NCI-H1436 (cell line): Measurements from ENCODE around the gene DYNAP.

ENCODE experiments used
- DNase-seq: peaks from one replicate; lab custom pipeline; 2025; lab: John Stamatoyannopoulos, UW

DYNAP gene, protein sequence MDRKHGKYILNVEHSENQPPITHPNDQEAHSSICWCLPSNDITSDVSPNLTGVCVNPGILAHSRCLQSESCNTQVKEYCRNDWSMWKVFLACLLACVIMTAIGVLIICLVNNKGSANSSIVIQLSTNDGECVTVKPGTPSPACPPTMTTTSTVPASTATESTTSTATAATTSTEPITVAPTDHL

DNA sequence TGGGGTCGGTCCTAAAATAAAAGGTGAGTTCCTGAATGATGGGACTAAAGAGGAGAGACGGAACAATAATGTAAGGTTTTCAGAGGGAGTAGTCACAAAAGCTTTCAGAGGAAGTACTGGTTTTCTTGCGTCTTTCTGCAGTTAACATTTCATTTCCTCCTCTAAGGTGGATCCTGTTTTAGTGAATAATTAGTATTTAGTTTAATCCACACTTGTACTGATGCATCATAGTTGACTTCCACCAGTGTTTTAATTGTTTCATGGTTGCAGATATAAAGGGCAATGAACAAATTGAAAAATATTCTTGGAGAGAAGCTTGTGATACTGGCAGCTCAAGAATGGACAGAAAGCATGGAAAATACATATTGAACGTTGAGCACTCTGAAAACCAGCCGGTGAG, at the start of gene DYNAP:
Gene DYNAP (plus strand): TSS at position 301 of the 400 bp plus-strand sequence. CDS start 38 bp downstream, at position 339.
- no peak for DNase-seq

DNA sequence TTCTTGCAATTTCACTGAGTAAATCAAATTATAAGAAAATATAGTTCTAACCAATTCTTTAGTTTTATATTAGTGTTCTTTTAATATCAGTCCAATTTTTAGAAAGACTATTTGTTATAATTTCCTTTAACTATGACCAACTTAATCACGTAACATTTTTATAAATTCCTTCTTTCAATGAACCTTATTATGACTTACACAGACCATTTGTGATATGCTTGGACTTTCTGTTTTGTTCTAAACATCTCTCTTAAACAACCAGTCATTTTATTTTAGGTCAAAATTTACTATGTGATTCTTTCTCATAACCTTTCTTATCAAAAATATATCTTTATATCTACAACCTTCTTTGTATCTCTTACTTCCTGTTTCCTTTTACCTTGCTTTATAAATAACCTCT, 39.5 kb upstream of the DYNAP start:
- no peak for DNase-seq

DNA sequence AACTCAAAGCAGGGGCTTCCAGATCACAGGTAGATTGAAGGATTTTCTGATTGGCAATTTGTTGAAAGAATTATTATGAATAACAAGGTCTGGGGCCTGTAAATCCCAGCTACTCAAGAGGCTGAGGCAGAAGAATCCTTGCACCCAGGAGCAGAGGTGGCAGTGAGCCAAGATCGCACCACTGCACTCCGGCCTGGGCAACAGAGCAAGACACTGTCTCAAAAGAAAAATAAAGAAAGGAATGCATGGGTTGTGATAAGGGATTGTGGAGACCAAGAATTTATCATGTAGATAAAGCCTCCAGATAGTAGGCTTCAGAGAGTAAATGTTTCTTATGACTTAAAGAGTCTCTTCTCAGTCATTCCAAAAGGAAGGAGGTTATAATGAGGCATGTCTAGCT, 35.8 kb upstream of the DYNAP start:
- DNase-seq: no peak

DNA sequence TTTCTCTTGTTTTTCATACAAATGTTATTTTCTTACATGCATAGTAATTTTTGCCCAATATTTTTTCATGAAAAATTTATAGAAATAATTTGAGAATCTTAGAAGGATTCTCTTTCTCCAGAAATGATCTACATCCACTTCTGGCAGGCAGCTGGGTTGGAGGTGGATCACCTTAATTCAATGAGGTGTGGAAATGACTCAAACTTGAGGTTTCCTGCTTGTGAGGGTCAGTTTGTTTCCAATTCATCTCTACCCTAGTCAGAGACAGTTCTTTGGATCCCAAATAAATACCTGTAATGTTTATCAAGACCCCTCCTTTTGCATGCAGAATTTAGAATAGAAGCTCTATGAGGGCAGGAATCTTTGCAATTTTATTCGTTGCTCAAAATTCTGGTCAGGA, 35.0 kb upstream of the DYNAP start:
- DNase-seq: no peak

DNA sequence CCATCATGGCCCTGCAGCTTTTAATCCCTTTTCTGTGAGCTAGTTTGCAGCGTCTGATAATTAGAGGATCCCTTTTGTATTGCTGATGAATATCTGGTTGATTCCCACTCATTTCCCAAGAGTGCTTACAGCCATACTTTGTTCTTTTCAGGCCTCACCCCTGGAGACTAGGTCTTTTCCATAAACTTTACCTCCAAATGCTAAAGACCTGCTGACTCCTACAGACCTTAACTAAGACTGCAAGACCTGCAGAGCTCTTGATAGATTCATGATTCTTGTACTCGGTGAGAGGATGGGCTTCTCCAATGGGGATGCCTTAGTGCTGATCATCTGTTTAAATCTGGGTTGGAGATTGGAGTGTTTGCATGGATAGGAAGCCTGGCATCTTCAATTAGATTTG, 33.1 kb upstream of the DYNAP start:
- no peak for DNase-seq

DNA sequence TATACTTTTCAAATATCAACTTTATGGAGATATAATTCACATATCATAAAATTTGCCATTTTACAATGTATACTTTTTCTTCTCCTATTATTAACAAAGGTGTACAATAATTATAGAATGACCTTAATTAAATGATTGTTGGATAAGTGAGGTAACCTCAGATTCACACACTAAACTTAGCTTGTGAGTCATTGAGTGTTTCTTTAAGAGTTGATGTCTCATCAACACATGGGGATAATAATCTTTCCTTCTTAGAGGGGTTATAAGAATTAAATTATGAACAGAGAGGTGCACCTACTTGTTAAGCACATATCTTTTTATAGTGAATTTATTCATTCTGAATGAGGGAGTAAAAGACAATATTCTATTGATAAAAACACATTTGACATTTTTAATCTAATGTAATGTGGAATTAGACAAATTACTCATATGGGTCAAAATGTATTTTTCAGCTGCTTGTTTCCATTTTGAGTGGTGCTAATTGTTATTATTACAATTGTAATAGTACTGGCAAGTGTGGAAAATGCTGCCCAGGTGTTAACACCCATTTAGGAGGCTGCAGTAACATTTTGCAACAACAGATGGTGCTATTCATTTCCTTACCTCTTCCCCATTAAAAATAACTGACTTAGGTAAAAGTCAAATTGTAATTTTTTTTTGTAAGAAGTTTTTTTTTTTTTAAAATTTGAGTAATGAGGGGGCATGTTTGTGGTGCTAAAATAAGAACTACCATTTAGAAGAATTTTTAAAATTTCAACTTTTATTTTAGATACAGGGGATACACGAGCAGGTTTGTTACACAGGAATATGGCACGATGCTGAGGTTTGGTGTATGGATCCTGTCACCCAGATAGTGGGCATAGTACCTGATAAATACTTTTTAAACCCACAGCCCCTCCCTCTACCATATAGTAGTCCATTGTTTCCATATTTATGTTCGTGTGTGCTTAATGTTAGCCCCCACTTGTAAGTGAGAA, 32.1 kb upstream of the DYNAP start:
- DNase-seq: no peak

DNA sequence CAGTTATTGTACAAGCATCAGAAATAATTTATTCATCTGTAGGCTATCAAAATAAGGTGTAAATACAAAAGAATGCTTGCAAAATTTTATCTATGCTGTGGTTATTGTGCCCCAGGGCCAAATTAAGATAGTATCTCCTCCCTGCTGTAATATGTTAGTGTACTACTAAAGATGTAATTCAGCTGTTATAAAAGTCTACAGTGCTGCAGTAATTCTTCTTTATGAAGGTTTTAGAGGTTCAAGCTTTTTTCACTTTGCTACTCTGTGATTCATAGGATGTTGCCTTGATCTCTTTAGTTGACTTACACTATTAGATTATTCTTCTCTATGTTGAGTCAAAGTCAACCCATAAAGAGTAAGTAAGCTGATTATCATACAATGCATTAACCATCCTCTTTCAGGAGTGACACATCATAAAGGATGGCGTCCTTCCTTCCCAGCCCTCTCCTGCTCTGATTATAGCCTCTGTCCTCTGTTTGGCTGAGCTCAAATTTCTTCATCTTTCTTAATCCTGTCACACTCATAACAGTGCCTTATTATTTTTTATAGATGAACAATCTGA, 29.3 kb upstream of the DYNAP start:
- DNase-seq: no peak

DNA sequence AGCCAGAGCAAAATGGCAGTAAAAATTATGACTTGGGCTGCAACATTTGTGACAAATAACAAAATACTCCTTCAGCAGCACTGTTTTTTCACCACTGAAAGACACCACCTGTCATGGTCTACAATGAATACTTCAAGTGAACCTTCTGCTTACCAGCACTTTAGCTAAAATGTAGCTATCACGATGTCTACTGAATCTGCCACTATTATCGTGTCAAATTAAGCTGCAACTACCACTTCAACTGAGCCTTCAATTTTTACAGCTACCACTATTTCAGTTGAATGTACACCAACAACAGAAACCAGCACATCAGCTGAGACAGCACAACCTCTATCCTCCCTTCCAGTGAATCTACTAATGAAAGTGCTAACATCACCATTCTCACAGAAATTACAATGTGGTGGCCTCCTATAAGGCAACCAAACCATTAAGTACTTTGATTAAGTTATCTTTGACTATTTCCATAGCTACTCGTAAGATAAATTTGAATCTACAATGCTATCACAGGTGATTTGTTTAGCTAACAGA, 10.8 kb upstream of the DYNAP start:
- no peak for DNase-seq

DNA sequence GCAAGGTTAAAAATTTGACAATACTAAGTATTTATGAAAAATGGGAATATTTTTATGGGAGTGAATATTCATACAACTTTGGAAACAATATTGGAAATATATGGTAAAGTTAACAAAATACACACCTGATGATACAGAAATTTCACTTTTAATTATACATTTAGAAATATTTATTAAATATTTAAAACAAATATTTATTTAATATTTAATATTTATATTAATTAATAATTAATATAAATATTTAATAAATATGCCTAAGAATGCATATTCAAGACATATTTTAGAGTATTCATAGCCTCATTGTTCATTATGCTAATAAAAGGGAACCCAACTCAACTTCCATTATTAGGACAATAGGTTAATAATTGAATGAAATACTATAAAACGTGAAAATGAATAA, 7.0 kb upstream of the DYNAP start:
- DNase-seq: no peak

DNA sequence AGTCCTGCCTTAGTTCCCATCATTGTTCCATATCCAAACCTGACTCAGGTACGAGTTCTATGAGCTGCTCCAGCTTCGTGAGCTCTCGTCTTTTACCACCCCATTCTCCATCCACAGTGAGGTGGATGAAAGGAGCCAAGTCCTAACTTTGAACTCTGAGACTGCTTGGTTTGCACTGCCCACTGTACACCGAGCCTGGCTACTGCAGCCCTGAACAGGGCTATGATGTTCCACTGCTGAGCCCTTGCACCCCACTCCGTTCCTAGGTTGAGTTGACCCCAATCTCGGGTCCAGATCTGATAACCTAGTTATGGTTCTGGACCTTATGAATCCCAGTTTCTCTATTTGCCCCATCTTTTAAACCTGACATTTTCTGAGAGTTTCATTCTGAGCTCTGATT, 5.3 kb upstream of the DYNAP start:
- DNase-seq: no peak

DNA sequence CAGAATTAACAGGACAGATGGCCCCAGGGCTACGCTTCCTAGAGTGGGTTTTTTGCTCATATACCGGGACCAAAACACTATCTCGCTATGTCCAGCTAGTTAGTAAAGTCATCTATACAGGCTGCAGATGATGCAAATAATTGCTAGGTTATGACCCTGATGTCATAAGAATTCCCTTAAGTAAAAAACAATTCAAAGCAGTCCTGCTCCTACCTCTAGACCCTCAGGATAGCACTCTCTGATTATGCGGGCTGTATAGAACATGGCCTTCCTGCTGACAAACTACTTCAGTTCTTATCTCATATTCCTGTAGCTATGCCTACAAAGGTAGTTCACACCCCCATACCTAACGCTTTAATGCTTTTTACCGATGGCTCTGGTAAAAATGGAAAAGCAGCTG, 13.2 kb downstream of the DYNAP start:
- DNase-seq: no peak

DNA sequence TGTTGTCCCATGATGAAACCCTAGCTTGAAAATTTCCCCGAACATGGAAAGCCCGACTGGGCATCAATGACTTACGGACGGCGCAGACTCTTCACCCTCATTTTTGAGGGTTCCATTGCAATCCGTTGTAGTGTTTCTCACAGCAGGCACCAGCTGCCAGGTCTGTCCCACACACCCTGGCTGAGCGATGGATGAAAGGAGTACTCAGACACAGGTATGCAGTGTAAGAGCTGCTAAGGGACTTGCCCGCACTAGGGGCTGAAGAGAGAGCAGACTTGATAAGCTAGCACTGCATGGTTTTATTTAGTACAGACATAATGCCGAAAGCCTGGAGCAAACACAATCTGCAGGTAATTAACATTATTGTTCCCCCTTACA, 15.8 kb downstream of the DYNAP start:
- no peak for DNase-seq

DNA sequence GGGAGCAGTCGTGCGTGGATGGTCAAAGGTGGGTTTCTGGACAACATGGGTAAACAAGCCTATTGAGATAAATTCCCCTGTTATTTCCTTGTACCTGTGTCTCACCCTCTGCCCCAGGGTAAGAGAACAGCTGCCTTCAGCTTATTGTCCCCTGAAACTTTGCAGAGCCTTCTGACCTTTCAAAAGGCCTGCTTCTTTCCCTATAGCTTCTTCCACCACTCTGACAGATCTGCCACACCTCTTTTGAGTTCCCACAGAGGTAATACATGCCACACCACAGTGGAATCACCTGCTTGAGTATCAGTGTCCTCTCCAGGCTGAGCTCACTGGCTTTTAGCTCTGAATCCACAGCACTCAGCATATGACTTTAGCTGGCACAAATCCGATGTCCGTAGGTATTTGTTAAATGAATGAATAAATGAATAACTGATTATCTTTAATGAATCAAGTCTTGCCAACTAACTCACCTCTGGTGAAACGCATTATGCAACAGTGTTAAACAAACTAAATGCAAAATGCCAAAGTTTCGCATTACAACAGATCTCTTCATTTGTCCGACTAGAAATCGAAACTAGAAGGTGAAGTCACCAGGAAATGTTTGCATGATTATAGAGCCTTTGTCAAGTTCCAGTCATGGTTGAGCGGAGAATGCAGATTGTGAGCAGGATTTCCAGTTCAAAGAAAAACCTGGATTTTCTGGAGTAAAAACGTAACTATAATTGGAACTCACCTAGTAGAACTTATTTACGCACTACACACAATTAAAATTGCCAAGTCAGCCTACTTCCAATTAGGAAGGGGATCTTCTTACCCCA, 16.4 kb downstream of the DYNAP start:
- no peak for DNase-seq

DNA sequence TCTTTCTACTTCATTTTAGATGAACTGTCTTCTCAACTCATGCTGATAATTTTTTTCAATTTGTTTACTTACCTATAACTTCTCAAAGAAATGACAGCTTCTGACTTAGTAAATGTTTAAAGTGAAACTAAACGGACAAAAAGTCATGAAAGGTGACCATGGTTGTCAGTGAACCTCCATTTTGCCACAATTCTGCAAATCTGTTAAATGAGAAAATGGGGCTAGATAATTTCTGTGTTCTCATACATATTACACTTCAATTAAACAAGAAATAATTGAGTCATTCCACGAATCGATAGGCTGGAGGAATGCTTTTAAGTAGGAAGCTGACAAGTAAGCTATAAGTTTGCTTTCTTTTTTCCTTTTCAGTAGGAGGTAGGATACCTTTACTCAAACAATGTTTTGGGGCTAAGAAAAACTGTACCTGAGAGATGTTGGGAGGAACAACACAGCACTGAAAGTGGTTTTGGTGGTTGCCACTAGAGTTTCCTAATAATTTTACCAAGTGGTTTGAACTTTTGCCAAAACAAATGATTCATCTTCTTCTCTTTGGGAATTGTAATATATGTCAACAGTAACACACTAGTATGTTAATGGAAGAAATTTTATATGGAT, 17.1 kb downstream of the DYNAP start:
- DNase-seq: no peak

DNA sequence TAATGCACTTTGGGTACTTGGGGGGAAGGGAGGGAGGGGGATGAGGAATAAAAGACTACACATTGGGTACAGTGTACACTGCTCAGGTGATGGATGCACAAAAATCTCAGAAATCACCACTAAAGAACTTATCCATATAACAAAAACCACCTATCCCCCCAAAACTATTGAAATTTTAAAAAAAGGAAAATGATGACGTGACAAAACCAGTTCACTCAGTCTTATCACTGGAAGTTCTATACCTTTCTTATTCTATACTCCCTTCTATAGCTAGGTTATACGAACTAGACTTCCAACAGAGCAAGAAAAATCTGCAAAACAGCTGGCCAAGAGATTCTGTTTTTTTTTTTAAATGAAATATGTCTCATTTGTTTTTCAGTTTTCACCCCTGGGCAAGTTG, 20.8 kb downstream of the DYNAP start:
- no peak for DNase-seq

DNA sequence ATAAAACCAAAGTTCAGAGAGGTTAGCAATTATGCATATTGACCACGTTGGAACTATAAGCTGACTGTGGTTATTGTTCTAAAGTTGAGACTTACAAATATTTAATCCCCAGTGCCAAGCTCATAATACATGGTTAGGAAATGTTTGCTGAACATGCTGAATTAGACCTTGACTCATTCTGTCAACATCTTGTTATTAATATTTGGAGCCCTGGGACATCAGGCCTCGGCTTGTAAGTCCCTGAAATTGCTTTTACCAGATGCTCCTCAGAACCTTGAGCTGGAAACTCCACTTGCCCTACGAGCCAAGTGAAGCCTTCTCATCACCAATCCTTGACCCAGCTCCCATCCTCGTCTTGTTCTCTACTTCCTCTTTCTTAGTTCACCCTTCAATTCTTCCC, 21.2 kb downstream of the DYNAP start:
- DNase-seq: no peak

DNA sequence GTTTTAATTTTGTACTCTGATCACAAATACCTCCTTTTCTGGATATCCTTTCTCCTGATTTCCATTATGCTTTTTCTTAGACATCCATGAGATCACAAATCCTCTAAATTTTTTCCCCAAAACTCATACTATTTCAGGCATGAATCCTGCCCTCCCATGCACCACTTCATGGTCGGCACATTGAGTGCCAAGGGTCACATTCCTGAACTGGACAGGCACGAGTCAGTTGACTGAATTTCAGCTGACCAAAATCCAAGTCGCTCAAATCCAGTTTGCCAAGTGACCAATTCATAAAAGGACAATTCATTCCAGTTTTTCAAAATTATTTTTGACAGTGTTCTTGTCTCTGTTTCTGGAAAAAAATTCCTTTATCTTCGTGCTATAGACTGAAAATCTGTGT, 22.1 kb downstream of the DYNAP start:
- DNase-seq: no peak

DNA sequence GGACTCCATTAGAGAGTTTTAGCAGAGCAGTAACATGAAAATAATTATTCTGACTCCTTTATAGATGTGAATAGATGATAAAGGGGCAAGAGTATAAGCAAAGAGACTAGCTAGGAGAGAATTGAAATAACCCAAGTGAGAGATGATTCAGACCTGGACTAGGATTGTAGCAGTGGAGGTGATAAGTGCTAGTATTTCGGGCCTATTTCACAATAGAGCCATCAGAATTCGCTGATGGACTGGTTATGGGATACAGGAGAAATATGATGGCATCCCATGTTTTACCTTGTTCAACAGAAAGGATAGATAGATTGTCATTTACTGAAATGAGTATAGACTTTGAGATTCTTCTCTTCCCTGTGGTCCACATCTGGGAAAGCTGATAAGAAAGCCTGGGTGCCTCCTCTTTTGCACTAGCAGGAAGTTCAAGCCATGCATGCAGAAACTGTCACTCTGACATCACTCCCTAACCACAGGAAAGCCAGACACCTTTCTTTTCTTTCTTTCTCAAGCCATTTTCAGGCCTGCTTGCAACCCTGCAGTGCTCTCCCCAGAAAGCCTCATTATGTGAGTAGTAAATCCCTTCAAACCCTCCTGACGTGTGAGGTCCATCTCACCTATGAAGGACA, 25.3 kb downstream of the DYNAP start:
- no peak for DNase-seq

DNA sequence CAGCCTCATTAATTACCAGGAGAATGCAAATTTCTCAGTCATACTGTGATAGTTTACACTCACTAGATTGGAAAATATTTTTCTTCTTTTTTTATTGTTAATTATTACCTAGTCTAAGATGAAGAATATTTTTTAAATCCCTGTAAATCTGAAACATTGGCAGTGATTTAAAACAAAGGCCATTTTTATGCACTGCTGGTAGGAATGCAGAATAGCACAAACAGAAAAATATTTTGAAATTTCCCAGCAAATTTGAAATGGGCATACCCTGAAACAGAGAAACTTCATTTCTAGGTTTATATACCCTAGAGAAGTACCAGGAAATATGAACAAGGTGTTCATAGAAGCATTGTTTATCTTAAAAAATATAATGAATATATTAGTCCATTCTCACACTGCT, 31.0 kb downstream of the DYNAP start:
- no peak for DNase-seq

DNA sequence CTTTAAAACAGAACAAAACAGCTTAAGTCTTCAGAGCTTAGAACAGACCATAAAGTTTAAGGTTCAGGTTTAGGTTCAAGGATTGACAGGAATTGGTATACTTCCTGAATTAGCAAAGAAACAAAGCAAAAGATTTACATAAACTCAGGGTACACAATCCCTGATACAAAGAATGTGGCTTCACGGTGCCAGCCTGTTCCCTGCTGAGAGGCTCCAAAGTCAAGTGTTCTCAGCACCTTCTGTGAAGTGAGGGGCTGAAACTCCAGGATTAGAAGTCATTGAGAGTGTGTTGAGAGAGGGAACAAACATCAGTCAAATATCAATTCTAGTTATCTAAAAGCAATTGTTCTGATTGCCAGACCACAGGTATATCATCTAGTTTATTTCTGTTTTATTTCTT, 35.7 kb downstream of the DYNAP start:
- DNase-seq: no peak

DNA sequence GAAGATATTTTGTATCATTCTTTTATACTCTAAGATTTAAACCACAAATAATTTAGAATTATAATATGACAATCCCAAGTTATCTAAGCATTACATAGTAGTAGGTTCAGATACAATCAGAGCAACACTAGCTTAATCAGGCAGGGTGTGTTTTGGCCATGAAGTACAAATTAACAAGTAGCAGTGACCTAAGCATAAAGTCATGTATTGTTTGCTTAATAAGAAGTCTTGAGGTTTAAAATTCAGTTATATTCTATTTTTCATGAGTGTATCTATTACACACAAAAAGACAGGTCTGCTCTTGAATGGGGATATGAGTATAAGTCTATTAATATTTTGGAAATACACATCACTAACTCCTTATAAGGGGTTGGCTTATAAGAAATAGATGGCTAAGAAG, 39.9 kb downstream of the DYNAP start:
- DNase-seq: no peak
